Fibroblast of skin of left quadriceps (primary cell): ENCODE data around the gene PALLD.
"Not testable (repeated sequence)": the region's sequence is repeated elsewhere in the genome, so short reads cannot be mapped to it uniquely, and the experiment has no call there.

Experiments
- DNase-seq, 2 experiments: peaks; one replicate each; pipeline ENCODE4 v3.0.0-alpha.2; 2013; ENCODE audit warnings: low read depth in 2 of 2

Gene PALLD

DNA sequence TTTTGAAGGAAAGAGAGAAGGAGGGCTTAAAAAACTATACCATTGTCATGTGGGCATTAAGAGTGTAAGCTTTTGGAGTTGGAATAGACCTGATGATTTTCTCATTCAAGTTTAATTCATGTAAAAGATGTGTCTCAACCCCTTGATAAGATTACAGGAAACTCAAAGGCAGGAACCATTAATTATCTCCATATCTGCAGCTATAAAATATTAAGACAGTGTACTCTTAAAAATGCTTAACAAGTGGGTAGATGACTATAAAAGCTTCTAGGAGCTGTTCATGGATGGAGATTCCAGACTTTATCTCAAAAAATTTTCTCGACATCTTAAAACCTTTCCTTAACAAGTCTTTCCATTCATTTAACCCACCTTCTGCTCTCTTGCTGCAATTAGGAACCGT, 208.3 kb downstream of the PALLD start:
- DNase-seq: no peak

DNA sequence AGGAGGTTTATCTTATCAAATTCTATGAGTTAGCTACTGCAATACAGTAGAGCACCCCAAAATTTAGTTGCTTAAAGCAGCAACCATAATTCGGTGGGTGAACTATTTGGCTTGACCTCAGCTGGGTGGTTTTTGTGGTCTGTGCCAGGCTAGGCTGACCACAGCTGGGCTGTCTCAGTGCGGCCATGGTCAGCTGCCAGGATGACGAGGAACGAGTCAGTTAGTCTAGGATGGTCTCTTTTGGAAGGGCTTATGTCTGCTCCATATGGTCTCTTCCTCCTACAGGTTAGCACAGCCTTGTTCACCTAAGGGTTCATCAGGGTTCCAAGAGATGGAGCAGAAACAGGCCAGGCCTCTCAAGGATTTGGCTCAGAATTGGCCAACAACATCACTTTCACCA, 210.4 kb downstream of the PALLD start:
- DNase-seq: no peak

DNA sequence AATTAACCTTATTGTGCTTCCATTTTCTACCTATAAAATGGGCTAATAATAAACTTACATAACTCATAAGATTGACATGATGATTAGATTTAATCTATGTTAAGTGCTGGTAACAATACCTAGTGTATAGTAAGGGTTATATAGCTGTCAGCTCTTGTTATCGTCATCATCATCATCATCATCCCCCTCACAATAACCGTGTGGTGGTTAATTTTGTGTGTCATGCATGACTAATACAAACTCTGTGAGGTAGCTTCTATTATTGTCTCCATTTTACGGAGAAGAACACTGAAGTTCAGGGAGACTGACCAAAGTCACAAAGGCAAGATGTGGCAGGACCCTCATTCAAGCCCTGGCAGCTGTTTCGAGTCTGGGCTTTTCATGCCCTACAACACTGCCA, 211.3 kb downstream of the PALLD start:
- DNase-seq: no peak

GRCh38 chr4:168710353-168710946, 213.6 kb downstream of the PALLD start:
- DNase-seq: peak in 1 of 2 experiments; percentile 52

DNA sequence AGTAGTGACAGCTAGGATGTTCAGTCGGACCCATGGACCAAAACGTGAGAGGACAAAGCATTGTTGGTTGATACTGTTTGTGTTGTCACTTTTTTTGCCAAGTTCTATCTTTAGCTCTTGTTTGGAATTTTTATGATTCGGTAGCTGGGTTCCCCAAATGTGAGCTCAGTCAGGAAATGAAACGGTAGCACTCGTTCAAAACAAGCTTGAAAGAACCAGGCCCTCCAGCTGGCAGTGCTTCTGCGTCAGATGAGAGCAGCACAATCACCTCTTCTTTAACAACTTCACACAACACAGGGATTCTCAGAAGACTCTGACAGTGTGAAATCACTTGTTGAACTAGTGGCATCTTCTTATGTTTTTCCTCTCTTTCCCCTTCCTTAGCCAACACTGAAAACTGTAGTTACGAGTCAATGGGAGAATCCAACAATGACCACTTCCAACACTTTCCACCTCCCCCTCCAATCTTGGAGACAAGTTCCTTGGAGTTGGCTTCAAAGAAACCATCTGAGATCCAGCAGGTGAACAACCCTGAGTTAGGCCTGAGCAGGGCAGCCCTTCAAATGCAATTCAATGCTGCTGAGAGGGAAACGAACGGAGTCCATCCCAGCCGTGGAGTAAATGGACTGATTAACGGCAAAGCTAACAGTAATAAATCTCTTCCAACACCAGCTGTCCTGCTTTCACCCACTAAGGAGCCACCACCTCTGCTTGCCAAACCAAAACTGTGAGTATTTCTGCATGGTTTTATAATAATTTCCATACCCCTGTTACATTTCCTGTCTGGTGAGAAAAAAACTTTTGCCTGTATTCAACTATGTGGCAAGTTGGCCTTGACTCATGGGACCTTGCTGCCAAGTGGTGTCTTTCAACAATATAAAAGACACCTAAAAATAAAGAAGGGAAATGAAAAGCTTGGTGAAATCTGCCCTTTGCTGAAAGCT, 214.6 kb downstream of the PALLD start:
- DNase-seq: peak; percentile 60 to 62

GRCh38 chr4:168712316-168712890, 215.6 kb downstream of the PALLD start:
- DNase-seq: no peak

GRCh38 chr4:168713253-168713652, 216.4 kb downstream of the PALLD start:
- no peak for DNase-seq

GRCh38 chr4:168715896-168716295, 219.0 kb downstream of the PALLD start:
- DNase-seq: no peak

GRCh38 chr4:168716406-168717129, 219.7 kb downstream of the PALLD start:
- DNase-seq: no peak

DNA sequence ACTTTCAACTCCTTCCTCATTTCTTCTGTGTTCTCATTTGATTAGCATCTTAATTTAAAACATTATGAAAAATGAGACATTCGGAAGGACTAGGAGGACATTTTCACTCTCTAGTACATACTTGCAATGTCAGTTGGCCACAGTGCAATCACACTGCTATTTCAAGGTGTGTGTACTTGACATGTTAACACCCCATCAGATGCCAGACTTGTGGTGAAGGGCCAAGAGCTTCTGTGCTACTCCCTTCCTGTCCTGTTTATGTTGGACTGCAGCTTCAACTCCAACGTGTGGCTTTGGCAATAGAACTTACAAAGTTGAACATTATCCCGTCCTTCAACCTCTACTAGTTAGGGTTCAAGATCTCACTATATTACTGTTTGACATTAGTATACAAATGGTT, 221.0 kb downstream of the PALLD start:
- no peak for DNase-seq

DNA sequence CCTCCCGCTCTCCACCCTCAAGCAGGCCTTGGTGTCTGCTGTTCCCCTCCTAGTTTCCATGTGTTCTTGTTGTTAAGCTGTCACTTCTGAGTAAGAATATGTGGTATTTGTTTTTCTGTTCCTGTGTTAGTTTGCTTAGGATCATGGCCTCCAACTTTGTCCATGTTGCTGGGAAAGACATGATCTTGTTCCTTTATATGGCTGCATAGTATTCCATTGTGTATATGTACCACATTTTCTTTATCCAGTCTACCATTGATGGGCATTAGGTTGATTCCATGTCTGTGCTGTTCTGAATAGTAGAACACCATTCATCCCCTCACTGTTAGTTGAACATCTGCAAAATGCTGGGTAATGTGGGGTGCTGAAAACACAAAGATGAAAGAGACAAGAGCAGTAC, 222.9 kb downstream of the PALLD start:
- no peak for DNase-seq

DNA sequence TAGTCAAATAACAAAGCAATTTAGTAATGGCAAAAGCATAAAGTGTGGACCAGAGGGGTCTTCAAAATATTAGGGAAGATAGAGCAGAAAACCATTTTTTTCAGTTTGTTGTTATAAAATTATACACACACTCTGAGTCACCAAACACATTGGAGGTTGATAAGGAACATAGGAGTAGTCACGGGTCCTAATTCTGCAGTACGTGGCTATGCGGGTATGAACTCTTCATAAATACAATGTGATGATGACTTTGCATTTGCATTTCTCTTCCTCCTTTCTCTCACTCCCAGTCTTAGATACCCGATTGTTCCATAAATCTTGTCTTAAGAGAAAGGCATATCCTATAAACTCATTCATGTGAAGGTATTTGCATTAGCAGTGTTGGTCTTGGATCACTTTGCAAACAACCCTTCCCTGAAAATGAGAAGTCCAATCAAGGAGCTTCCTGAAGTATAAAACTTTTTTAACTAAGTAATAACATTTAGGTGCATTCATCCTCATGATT, 223.6 kb downstream of the PALLD start:
- DNase-seq: no peak

DNA sequence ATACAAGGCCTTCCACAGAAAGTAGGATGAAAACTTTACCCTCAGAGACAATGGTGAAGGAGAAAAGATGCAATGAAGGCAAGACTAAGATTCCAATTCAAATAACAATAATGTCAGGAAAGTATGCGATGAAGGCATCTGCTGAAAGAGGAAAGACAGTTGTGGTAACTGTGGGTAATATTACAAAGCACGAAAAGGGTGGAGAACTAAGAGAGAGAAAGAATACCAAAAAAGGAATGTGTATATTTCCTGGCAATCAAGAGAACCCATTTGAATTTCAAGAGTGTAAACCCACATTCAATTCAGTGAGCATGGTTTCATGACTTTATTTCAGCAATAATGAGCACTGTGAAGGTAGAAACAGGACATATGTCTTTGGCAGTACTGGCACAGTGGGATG, 225.5 kb downstream of the PALLD start:
- DNase-seq: no peak

GRCh38 chr4:168723020-168723419, 226.2 kb downstream of the PALLD start:
- DNase-seq: no peak

GRCh38 chr4:168723569-168723968, 226.7 kb downstream of the PALLD start:
- DNase-seq: no peak

GRCh38 chr4:168724243-168724642, 227.4 kb downstream of the PALLD start:
- DNase-seq: no peak

GRCh38 chr4:168724686-168725411, 228.0 kb downstream of the PALLD start:
- peak; percentile 67 to 70 for DNase-seq

DNA sequence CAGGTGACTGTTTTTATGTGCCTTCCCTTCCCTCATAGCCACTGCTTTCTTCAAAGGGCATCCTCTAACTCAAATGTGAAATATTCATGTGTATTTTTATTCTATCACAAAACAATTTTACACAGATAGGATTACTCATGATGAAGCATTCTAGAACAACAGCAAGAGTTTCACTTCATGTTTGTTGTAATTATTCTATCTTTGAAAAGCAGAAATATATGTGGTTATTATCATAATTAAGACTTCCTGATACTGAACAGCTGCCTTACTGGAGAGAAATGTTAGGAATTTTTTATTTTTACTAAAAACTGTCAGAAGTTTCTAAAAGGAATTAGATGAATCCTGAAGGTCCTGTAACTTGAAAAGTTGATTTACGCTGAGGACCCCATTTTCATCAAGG, 229.1 kb downstream of the PALLD start:
- DNase-seq: no peak

DNA sequence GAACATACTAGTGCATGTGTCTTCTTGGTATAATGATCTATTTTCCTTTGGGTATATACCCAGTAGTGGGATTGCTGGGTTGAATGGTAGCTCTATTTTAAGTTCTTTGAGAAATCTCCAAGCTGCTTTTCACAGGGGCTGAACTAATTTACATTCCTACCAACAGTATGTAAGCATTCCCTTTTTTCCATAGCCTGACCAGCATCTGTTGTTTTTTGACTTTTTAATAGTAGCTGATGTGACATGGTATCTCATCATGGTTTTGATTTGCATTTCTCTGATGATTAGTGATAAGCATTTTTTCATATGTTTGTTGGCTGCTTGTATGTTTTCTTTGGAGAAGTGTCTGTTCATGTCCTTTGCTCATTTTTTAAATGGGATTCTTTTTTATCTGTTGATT, 230.3 kb downstream of the PALLD start:
- DNase-seq: not testable (repeated sequence)

GRCh38 chr4:168731006-168731636, 234.3 kb downstream of the PALLD start:
- no peak for DNase-seq
